ENCODE measurements around the gene TSTD2. TPM values are rescaled to one million over a fixed set of nuclear protein-coding genes. Genes with fewer than 3 reads are reported as not detected.

TSTD2 gene
- total RNA-seq, 6 donors from 2014 or later, result 10.4 to 26.0 (median 21.0) TPM

- DNase-seq, result peak in 1 of 2 donors; percentile 32
- H3K4me1 ChIP-seq, result peaks cover 0 to 3% (median 0%) of the 10 kb centered on the region in 4 donors
- H3K4me3 ChIP-seq, result no peak overlapping the region
- H3K36me3 ChIP-seq, result peaks cover 0 to 27% (median 0%) of the 10 kb centered on the region in 4 donors
- TF ChIP-seq EP300 (IDR thresholded peaks at IDR 0.05), result no peak
- TF ChIP-seq POLR2AphosphoS5 (IDR thresholded peaks at IDR 0.05), result no peak
- TF ChIP-seq, protein P1, sequence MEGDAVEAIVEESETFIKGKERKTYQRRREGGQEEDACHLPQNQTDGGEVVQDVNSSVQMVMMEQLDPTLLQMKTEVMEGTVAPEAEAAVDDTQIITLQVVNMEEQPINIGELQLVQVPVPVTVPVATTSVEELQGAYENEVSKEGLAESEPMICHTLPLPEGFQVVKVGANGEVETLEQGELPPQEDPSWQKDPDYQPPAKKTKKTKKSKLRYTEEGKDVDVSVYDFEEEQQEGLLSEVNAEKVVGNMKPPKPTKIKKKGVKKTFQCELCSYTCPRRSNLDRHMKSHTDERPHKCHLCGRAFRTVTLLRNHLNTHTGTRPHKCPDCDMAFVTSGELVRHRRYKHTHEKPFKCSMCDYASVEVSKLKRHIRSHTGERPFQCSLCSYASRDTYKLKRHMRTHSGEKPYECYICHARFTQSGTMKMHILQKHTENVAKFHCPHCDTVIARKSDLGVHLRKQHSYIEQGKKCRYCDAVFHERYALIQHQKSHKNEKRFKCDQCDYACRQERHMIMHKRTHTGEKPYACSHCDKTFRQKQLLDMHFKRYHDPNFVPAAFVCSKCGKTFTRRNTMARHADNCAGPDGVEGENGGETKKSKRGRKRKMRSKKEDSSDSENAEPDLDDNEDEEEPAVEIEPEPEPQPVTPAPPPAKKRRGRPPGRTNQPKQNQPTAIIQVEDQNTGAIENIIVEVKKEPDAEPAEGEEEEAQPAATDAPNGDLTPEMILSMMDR (IDR thresholded peaks at IDR 0.05), result no peak
- no peak for TF ChIP-seq POLR2A (IDR thresholded peaks at IDR 0.05)
- no peaks in the 10 kb centered on the region for H3K27me3 ChIP-seq
- ATAC-seq (ENCODE audit: low FRiP score in 2 of 2), result no peak
- 94 to 96% methylated on average over 6 of the region's 6 CpGs for WGBS, 2 donors
- no peaks in the 10 kb centered on the region for H3K9me3 ChIP-seq
- H3K27ac ChIP-seq, result no peak overlapping the region
These were observed 62.3 kb downstream of the TSTD2 start for GRCh38 chr9:97570899-97571298.

DNA sequence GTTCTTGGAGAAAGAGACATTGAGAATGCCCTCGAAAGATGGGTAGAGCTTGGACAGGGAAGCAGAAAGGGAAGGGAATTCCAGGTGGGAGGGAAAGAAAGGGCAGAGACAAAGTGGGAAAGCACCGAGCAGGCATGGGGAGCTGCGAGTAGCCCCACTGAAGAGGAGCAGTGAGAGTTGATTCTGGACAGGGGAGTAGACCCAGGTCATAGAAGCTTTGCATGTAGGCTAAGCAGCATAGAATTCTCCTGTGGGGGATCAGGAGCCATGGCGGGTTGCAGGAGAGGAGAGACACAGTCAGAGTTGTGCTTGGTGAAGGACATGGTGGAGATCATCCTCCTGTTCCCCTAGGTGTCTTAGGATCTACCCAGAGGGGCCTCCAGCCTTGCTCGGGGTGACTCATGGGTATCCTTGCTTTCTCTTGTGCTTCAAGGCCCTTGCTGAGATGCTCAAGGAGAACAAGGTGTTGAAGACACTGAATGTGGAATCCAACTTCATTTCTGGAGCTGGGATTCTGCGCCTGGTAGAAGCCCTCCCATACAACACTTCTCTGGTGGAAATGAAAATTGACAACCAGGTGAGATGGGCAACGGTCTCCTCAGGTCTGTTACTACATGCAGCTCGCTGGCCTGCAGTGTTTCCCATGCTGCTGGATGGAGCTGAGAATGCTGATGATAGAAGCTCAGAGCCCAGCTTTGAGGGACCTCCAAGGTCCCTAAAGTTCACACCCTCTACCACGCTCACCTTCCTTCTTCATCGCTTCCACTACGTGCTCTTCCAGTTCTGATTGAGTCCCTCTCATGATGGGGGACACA, 64.5 kb downstream of the TSTD2 start:
- WGBS, 2 donors, result 93 to 96% methylated on average over 10 to 11 of the region's 11 CpGs
- no peak for TF ChIP-seq POLR2AphosphoS5 (IDR thresholded peaks at IDR 0.05)
- TF ChIP-seq, protein P1 (IDR thresholded peaks at IDR 0.05), result no peak
- TF ChIP-seq EP300 (IDR thresholded peaks at IDR 0.05), result no peak
- no peak for TF ChIP-seq POLR2A (IDR thresholded peaks at IDR 0.05)
- Histone ChIP-seq H3K9me3 (no peaks in the 10 kb centered on the region), H3K36me3 (peaks cover 0 to 28% (median 0%) of the 10 kb centered on the region in 4 donors), H3K27me3 (no peaks in the 10 kb centered on the region), H3K27ac (no peak overlapping the region), H3K4me1 (peaks cover 10 to 17% (median 13%) of the 10 kb centered on the region in 4 donors), H3K4me3 (no peak overlapping the region)
- DNase-seq, result no peak
- ATAC-seq (ENCODE audit: low FRiP score in 2 of 2), result no peak

GRCh38 chr9:97567894-97568202, 65.3 kb downstream of the TSTD2 start:
- peaks cover 14 to 21% (median 16%) of the 10 kb centered on the region in 4 donors for H3K4me1 ChIP-seq
- no peaks in the 10 kb centered on the region for H3K9me3 ChIP-seq
- no peaks in the 10 kb centered on the region for H3K27me3 ChIP-seq
- peak overlapping the region in 1 of 4 donors; percentile 5 for H3K27ac ChIP-seq
- 34 to 53% methylated on average over 4 of the region's 4 CpGs for WGBS, 2 donors
- TF ChIP-seq POLR2A (IDR thresholded peaks at IDR 0.05) (no peak), EP300 (IDR thresholded peaks at IDR 0.05) (no peak), POLR2AphosphoS5 (IDR thresholded peaks at IDR 0.05) (no peak)
- TF ChIP-seq, protein P1 (IDR thresholded peaks at IDR 0.05), result no peak
- ATAC-seq (ENCODE audit: low FRiP score in 2 of 2) (no peak), DNase-seq (no peak)
- H3K36me3 ChIP-seq, result peaks cover 0 to 26% (median 0%) of the 10 kb centered on the region in 4 donors
- H3K4me3 ChIP-seq, result no peak overlapping the region

GRCh38 chr9:97567182-97567893, 65.8 kb downstream of the TSTD2 start:
- no peak for TF ChIP-seq POLR2A (IDR thresholded peaks at IDR 0.05)
- TF ChIP-seq EP300 (IDR thresholded peaks at IDR 0.05), result no peak
- TF ChIP-seq POLR2AphosphoS5 (IDR thresholded peaks at IDR 0.05), result no peak
- TF ChIP-seq, protein P1 (IDR thresholded peaks at IDR 0.05), result no peak
- Histone ChIP-seq H3K27ac (peak overlapping the region in 1 of 4 donors; percentile 5), H3K27me3 (no peaks in the 10 kb centered on the region), H3K4me3 (no peak overlapping the region), H3K9me3 (no peaks in the 10 kb centered on the region), H3K36me3 (peaks cover 0 to 26% (median 0%) of the 10 kb centered on the region in 4 donors), H3K4me1 (peaks cover 14 to 21% (median 16%) of the 10 kb centered on the region in 4 donors)
- 44 to 81% methylated on average over 9 of the region's 9 CpGs for WGBS, 2 donors
- DNase-seq, result no peak
- ATAC-seq (ENCODE audit: low FRiP score in 2 of 2), result no peak
